NB4 (cell line): ENCODE measurements around the gene CUEDC1.

ENCODE experiments used
- DNase-seq: peaks from one replicate; pipeline ENCODE4 v3.0.0; 2010; ENCODE audit warnings: low read depth
- H3K4me3 ChIP-seq: one replicate; pipeline ENCODE4 v1.5.1; 2011; ENCODE audit warnings: mild to moderate bottlenecking, low read depth, low read length, moderate library complexity
- MYC ChIP-seq: IDR thresholded peaks from 2 replicates; pipeline ENCODE4 v1.6.1; 2011; ENCODE audit warnings: low read depth, low read length
- POLR2A ChIP-seq: IDR thresholded peaks from 2 replicates; pipeline ENCODE4 v1.6.1; 2011; ENCODE audit warnings: mild to moderate bottlenecking; ENCODE audit not compliant: insufficient read length; ENCODE audit errors: extremely low read depth
- TF ChIP-seq, protein P1 (sequence below): IDR thresholded peaks from 2 replicates; pipeline ENCODE4 v1.6.1; 2011; ENCODE audit warnings: low read depth, low read length
- TF ChIP-seq, protein P2 (sequence below): IDR thresholded peaks from one replicate; pipeline ENCODE4 v1.5.1; 2012; ENCODE audit warnings: low read depth, low read length

The CUEDC1 gene

DNA sequence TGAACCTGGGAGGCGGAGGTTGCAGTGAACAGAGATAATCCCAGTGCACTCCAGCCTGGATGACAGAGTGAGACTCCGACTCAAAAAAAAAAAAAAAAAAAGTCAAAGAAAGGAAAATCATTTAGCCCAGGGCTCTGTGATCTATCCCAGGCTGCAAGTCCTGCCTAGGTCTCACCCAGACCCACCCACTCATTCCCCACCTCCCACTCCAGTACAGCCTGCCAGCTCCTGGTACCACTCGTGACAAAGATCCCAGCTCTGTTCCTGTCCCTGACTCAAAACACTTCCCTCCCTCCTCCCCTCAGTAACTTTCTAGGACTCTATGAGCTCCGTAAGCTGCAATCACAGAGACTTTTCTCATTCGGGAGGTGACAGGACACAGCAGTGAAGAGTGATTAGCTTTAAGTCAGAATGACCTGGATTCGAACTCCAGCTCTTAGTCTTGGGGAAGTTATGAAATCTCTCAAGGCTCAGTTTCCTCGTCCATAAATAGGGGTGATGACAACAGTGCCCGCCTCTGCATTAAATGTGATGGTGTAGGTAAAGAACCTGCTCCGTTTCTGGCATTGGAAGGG is 77.3 kb downstream of the CUEDC1 start:
- TF ChIP-seq, protein P1, sequence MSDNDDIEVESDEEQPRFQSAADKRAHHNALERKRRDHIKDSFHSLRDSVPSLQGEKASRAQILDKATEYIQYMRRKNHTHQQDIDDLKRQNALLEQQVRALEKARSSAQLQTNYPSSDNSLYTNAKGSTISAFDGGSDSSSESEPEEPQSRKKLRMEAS = no peak
- TF ChIP-seq, protein P2, sequence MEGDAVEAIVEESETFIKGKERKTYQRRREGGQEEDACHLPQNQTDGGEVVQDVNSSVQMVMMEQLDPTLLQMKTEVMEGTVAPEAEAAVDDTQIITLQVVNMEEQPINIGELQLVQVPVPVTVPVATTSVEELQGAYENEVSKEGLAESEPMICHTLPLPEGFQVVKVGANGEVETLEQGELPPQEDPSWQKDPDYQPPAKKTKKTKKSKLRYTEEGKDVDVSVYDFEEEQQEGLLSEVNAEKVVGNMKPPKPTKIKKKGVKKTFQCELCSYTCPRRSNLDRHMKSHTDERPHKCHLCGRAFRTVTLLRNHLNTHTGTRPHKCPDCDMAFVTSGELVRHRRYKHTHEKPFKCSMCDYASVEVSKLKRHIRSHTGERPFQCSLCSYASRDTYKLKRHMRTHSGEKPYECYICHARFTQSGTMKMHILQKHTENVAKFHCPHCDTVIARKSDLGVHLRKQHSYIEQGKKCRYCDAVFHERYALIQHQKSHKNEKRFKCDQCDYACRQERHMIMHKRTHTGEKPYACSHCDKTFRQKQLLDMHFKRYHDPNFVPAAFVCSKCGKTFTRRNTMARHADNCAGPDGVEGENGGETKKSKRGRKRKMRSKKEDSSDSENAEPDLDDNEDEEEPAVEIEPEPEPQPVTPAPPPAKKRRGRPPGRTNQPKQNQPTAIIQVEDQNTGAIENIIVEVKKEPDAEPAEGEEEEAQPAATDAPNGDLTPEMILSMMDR = no peak
- TF ChIP-seq MYC (no peak), POLR2A (no peak)
- H3K4me3 ChIP-seq = no peak overlapping the region
- no peak for DNase-seq

DNA sequence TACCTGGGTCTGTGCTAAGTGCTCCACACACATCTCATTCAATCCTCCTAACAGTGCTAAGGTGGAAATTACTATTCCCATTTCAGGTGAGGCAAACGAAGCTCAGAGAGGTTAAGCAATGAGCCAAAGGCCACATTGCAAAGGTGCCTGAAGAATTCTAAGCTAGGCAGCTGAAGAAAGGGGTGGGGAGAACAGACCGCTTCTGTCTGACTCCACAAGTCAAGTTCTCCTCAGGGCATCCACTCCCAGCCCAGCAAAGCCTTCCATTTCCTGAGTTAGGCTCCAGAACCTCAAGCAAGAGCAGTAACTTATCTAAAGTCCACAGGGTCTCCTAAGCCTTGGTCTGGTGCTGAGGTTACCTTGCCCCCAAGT is 78.4 kb downstream of the CUEDC1 start:
- no peak overlapping the region for H3K4me3 ChIP-seq
- no peak for TF ChIP-seq MYC
- TF ChIP-seq, protein P2 = no peak
- TF ChIP-seq, protein P1 = no peak
- TF ChIP-seq POLR2A = no peak
- DNase-seq = no peak

DNA sequence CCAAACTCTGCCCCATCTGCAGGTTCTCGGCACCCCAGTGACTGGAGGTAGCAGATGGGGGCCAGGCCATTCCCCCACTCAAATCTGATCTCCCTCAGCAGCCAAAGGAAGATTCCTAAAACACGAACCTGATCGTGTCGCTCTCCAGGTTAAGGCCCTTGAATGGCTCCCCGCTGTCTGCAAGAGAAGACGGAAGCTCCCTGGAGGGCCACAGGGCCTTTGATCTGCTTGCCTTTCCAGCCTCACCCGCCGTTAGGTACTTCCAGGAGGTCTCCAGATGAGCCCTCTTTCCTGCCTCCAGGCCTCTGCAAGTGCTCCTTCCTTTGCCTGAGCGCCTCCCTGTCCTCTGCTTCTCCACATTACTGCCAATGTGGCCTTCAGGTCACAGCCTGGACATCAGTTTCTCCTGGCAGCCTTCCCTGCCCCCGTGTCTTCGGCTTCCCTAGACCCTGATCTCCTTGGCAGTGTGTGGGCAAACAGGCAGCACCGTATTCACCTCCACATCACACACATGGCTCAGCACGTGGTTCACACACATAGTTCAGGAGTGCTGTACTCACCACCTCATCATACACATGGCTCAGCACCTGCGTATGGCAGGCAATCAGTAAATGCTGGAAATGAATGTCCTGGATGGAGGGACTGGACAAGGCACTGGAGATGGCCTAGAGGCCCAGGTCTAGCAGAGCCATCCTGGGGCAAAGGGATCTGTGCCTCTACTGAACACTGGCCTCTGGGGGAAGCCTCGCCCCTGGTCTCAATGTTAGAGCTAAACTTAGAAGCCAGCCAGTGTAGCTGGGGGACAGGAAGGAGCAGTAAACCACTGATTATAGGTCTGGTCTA is 79.0 kb downstream of the CUEDC1 start:
- no peak for DNase-seq
- H3K4me3 ChIP-seq = no peak overlapping the region
- TF ChIP-seq, protein P1 = no peak
- TF ChIP-seq, protein P2 = no peak
- TF ChIP-seq MYC = no peak
- TF ChIP-seq POLR2A = no peak

DNA sequence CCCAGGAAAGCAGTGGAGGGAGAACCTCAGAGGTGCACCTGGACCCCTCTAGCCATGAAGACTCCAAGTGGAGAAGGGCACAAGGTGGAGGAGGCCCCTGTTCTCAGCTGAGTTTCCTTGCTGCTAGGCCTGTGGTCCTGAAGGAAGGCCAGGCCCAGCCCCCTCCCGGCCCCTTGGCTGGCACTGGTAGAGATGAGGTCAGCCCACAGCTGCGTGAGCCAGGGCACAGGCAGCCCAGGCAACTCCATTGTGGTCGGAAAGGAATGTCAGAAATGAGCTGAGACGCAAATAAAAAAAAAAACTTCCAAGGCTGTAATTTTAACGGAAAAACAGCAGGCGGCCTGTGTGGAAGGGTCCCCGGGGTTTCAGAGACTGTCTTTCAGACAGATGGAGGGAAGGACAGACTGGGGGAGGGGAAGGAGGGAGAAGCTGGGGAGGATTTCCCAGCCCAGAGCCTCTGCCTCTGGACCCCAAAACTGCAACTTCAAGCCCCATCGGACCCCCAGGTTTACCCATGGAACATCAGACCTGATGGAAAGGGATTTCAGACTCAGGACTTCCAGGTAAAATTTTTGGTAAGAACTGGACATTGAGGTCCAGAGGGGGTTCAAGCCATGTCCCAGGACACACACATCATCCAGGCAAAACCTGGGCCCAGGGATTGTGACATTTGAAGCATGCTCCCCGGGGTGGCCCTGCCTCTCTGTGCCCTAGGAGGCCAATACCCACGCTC is 79.8 kb downstream of the CUEDC1 start:
- H3K4me3 ChIP-seq = no peak overlapping the region

DNA sequence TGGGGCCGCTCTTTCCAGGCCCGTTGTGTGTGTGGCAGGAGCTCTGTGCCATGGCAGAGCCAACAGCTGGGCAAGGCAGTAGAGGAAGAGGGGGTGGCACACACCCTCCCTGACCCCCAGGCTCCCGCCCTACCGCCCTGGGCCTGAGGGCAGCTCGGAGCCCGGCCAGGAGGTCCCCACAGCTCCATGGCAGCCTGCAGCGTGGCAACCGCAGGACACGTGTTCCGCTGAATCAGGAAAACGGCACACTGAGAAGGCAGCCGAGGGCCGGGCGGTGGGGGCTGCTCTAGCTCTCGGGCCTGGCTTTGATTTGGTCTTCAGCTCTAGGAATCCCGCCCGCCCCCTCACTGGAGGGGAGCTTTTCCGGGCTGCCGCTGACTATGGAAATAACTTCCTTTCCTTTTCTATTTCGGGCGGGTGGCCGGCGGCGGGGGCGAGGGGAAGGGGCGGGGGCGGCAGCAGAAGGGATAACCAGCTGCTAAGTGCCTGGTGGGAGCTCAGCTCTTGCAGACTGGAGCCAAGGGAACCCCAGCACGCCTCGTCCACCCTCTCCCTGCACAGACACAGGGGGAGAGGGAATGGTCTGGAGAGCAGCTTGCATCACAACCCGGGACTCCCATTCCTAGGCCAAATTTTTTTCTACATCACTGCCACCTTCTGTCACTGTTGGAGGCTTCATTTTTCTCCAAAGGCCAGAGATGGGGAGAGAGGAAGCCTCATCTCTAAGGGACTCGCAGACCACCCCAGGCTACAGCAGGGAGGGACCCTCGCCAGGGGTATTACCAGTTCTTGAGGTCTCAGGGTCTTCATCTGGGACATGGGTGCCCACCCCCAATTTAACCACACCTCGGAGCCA is 80.5 kb downstream of the CUEDC1 start:
- TF ChIP-seq, protein P2 = no peak
- TF ChIP-seq POLR2A = no peak
- TF ChIP-seq, protein P1 = no peak
- no peak for TF ChIP-seq MYC
- peak; percentile 70 for DNase-seq
- no peak overlapping the region for H3K4me3 ChIP-seq

More for the DNA sequence above, 79.8 kb downstream of the CUEDC1 start:
- peak; percentile 80 for DNase-seq
- TF ChIP-seq, protein P1 = no peak
- TF ChIP-seq POLR2A = no peak
- TF ChIP-seq, protein P2 = no peak
